GM18502 (cell line): ENCODE results near the gene CST8.
A peak's percentile ranks its signal among the peaks of the same experiment; 100 is the strongest.
"Not testable (repeated sequence)": the region's sequence is repeated elsewhere in the genome, so short reads cannot be mapped to it uniquely, and the experiment has no call there.

ENCODE experiments used
- ATAC-seq: cut with Tn5 transposase; IDR thresholded peaks from one replicate; pipeline ENCODE4 v1.9.1; 2021; ENCODE audit warnings: mild to moderate bottlenecking; ENCODE audit not compliant: unreplicated experiment, poor library complexity

CST8 gene

GRCh38 chr20:23490817-23491216 lies at the start of gene CST8:
CST8 (plus strand) TSS chr20:23491117; CDS start chr20:23491668, 551 bp downstream.
- ATAC-seq, result no peak

GRCh38 chr20:23441850-23442313 lies 49.0 kb upstream of the CST8 start:
- ATAC-seq, result peak; percentile 73

- no peak for ATAC-seq
Measured at GRCh38 chr20:23442436-23442835, 48.5 kb upstream of the CST8 start.

- no peak for ATAC-seq
Measured at GRCh38 chr20:23444859-23445258, 46.1 kb upstream of the CST8 start.

- no peak for ATAC-seq
Measured at GRCh38 chr20:23445596-23446217, 45.2 kb upstream of the CST8 start.

- peak; percentile 63 for ATAC-seq
Measured at GRCh38 chr20:23446505-23446904, 44.4 kb upstream of the CST8 start.

GRCh38 chr20:23448167-23448566 lies 42.8 kb upstream of the CST8 start:
- ATAC-seq, result no peak

GRCh38 chr20:23449421-23449820 lies 41.5 kb upstream of the CST8 start:
- no peak for ATAC-seq

- ATAC-seq, result no peak
Measured at GRCh38 chr20:23450877-23451276, 40.0 kb upstream of the CST8 start.

- ATAC-seq, result no peak
Measured at GRCh38 chr20:23451956-23452487, 38.9 kb upstream of the CST8 start.

- no peak for ATAC-seq
Measured at GRCh38 chr20:23452776-23453175, 38.1 kb upstream of the CST8 start, which contains the start of gene CST11. CST11 (minus strand) TSS chr20:23452876; CDS start chr20:23452811, 65 bp downstream.

- ATAC-seq, result no peak
Measured at GRCh38 chr20:23453549-23454543, 37.1 kb upstream of the CST8 start.

- ATAC-seq, result no peak
Measured at GRCh38 chr20:23454816-23455215, 36.1 kb upstream of the CST8 start.

GRCh38 chr20:23455639-23456038 lies 35.3 kb upstream of the CST8 start:
- no peak for ATAC-seq

- no peak for ATAC-seq
Measured at GRCh38 chr20:23456409-23456808, 34.5 kb upstream of the CST8 start.

GRCh38 chr20:23456873-23457272 lies 34.0 kb upstream of the CST8 start:
- ATAC-seq, result no peak

GRCh38 chr20:23459461-23460150 lies 31.3 kb upstream of the CST8 start:
- ATAC-seq, result no peak

GRCh38 chr20:23461180-23461579 lies 29.7 kb upstream of the CST8 start:
- ATAC-seq, result no peak

GRCh38 chr20:23466961-23467360 lies 24.0 kb upstream of the CST8 start:
- not testable (repeated sequence) for ATAC-seq

- not testable (repeated sequence) for ATAC-seq
Measured at GRCh38 chr20:23472306-23472705, 18.6 kb upstream of the CST8 start.
